PFSK-1 (cell line): Measurements from ENCODE around the gene GUCY2C.

Experiments used
- FOXP2 ChIP-seq: optimal IDR thresholded peaks from 2 replicates; pipeline ENCODE3; 2011; ENCODE audit warnings: borderline replicate concordance, control low read depth, inconsistent platforms; ENCODE audit not compliant: insufficient read depth; ENCODE audit errors: extremely low read length, extremely low read depth
- POLR2AphosphoS5 ChIP-seq: IDR thresholded peaks from 2 replicates; pipeline ENCODE4 v1.6.1; 2012; ENCODE audit warnings: low read depth, mild to moderate bottlenecking, control low read depth, low read length, moderate library complexity
- REST ChIP-seq, 2 experiments: IDR thresholded peaks; 2 replicates each; pipeline versions ENCODE4 v1.6.1 to v1.8.0; 2011 to 2012; ENCODE audit warnings: low read depth in 2 of 2, low read length in 2 of 2, control low read depth in 1 of 2, inconsistent platforms in 1 of 2, mild to moderate bottlenecking in 1 of 2, moderate library complexity in 1 of 2; ENCODE audit not compliant: insufficient read depth in 1 of 2
- SIN3A ChIP-seq: IDR thresholded peaks from 2 replicates; pipeline ENCODE4 v1.6.1; 2012; ENCODE audit warnings: mild to moderate bottlenecking, low read length, moderate library complexity, borderline replicate concordance; ENCODE audit not compliant: insufficient read depth
- TAF1 ChIP-seq: IDR thresholded peaks from 2 replicates; pipeline ENCODE4 v1.6.1; 2012; ENCODE audit warnings: low read length, control low read depth, borderline replicate concordance; ENCODE audit not compliant: insufficient read depth

Gene GUCY2C

GRCh38 chr12:14656846-14657245 lies 39.6 kb downstream of the GUCY2C start:
- TF ChIP-seq SIN3A: no peak
- no peak for TF ChIP-seq TAF1

GRCh38 chr12:14655284-14655683 lies 41.1 kb downstream of the GUCY2C start:
- no peak for TF ChIP-seq TAF1
- no peak for TF ChIP-seq REST (IDR thresholded peaks at IDR 0.05; ENCODE audit: insufficient read depth in 1 of 2, low read depth in 2 of 2, low read length in 2 of 2)
- TF ChIP-seq FOXP2: no peak
- TF ChIP-seq SIN3A: no peak
- no peak for TF ChIP-seq POLR2AphosphoS5

DNA sequence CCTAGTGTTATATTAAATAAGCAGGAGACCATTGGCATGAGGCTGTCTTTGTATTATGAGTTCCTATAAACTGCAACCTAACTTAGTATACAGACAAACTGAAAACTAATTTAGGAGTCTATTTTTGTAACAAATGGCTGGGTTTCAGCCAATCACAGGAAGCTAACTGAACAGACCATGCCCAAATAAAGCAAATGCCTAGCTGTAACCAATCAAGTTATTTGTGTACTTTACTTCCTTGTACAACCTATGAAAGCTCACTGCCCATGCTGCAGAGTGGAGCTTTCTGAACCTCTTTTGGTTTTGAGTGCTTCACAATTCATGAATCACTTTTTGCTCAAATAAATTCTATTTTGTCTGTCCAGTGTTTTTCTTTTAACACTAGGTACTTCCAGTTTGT lies 41.6 kb downstream of the GUCY2C start:
- TF ChIP-seq TAF1 (no peak), FOXP2 (no peak), REST (IDR thresholded peaks at IDR 0.05; ENCODE audit: insufficient read depth in 1 of 2, low read depth in 2 of 2, low read length in 2 of 2) (no peak), SIN3A (no peak), POLR2AphosphoS5 (no peak)

- TF ChIP-seq FOXP2: no peak
- TF ChIP-seq TAF1: no peak
- no peak for TF ChIP-seq REST (IDR thresholded peaks at IDR 0.05; ENCODE audit: insufficient read depth in 1 of 2, low read depth in 2 of 2, low read length in 2 of 2)
- no peak for TF ChIP-seq SIN3A
- TF ChIP-seq POLR2AphosphoS5: no peak
Observed at GRCh38 chr12:14654416-14654815, 42.0 kb downstream of the GUCY2C start.

GRCh38 chr12:14652483-14652882 lies 43.9 kb downstream of the GUCY2C start:
- no peak for TF ChIP-seq TAF1
- no peak for TF ChIP-seq REST (IDR thresholded peaks at IDR 0.05; ENCODE audit: insufficient read depth in 1 of 2, low read depth in 2 of 2, low read length in 2 of 2)
- TF ChIP-seq FOXP2: no peak
- no peak for TF ChIP-seq SIN3A
- TF ChIP-seq POLR2AphosphoS5: no peak
